GM20000 (cell line): ENCODE data around the gene RNF19B.
A peak's percentile ranks its signal among the peaks of the same experiment; 100 is the strongest.

ENCODE experiments used
- DNase-seq: peaks from one replicate; pipeline ENCODE4 v3.0.0; 2012; ENCODE audit warnings: low spot score
- CTCF ChIP-seq: IDR thresholded peaks from 2 replicates; pipeline ENCODE4 v1.5.1; 2012; ENCODE audit warnings: mild to moderate bottlenecking, control low read depth; ENCODE audit errors: extremely low read depth, missing control alignments

The RNF19B gene

GRCh38 chr1:32964461-32965250 is at the start of gene RNF19B:
Gene RNF19B (minus strand): TSS chr1:32964809. CDS start chr1:32964685, 124 bp downstream.
- TF ChIP-seq CTCF: no peak
- DNase-seq: peak; percentile 99

- no peak for DNase-seq
- TF ChIP-seq CTCF: no peak
These were observed 49.2 kb upstream of the RNF19B start for GRCh38 chr1:33013791-33014190.

- no peak for DNase-seq
- TF ChIP-seq CTCF: no peak
These were observed 47.6 kb upstream of the RNF19B start for GRCh38 chr1:33012165-33012564.

GRCh38 chr1:33010932-33011731 is 46.5 kb upstream of the RNF19B start:
- no peak for TF ChIP-seq CTCF
- no peak for DNase-seq

- no peak for TF ChIP-seq CTCF
- no peak for DNase-seq
These were observed 45.0 kb upstream of the RNF19B start for GRCh38 chr1:33009561-33009960.

GRCh38 chr1:33008051-33008914 is 43.7 kb upstream of the RNF19B start:
- DNase-seq: no peak
- no peak for TF ChIP-seq CTCF
